ENCODE data around the gene DNAJC30.
"Not testable (repeated sequence)": the region's sequence is repeated elsewhere in the genome, so short reads cannot be mapped to it uniquely, and the experiment has no call there.

GRCh38 chr7:73713319-73713718 is 30.1 kb upstream of the DNAJC30 start:
- not testable (repeated sequence) for TF ChIP-seq POLR2A, POLR2AphosphoS5, CTCF (IDR thresholded peaks at IDR 0.05)

All from suprapubic skin (tissue), 4 donors.